Keratinocyte (primary cell): ENCODE results near the gene MAP1S.

ENCODE experiments used
- CTCF ChIP-seq, 3 experiments: IDR thresholded peaks in 1 of 3; conservative IDR thresholded peaks in 1 of 3; optimal IDR thresholded peaks in 1 of 3; 2 replicates in 2 of 3; 3 replicates in 1 of 3; pipeline versions ENCODE3 to v1.5.1; 2011; ENCODE audit warnings: low read length in 3 of 3, mild to moderate bottlenecking in 3 of 3, moderate library complexity in 2 of 3, control low read depth in 1 of 3, inconsistent platforms in 1 of 3; ENCODE audit not compliant: insufficient read depth in 2 of 3; ENCODE audit errors: extremely low read depth in 1 of 3
- EZH2 ChIP-seq: IDR thresholded peaks from one replicate; pipeline ENCODE4 v1.6.1; 2012; ENCODE audit warnings: inconsistent platforms, mild to moderate bottlenecking, low read length, moderate library complexity

DNA sequence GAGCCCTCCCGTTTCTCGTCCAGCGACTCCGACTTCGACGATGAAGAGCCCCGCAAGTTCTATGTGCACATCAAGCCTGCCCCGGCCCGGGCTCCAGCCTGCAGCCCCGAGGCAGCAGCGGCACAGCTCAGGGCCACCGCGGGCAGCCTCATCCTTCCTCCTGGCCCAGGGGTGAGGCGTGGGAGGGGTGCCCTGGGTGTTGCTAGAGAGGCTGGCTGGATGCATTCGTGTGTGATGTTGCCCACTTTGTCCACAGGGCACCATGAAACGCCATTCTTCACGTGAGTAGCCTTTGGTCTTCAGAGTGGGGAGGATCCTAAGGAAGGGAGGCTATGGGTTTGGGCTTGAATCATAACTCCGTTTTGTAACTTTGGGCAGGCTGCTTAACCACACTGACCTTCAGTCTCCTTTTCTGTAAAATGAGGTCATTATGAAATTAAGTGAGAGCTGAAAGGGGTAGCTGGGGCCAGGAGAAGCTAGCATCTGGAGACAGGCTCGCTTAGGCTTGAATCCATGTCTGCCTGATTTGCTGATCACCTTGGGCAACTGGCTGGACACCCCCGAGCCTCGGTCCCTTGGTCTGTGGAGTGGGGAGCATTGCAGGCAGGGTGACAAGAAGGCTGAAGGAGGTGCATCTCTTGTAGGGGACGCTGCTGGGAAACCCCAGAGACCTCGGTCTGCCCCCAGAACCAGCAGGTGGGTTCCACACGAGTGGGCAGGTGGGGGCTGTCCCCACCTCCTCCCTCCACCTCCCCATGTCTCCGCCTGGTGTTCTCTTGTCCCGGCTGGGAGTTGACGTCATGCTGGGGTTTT, 56.9 kb downstream of the MAP1S start:
- TF ChIP-seq CTCF (optimal IDR thresholded peaks at IDR 0.05 in 1 of 3, IDR thresholded peaks at IDR 0.05 in 1 of 3, conservative IDR thresholded peaks at IDR 0.05 in 1 of 3; ENCODE audit: extremely low read depth in 1 of 3, insufficient read depth in 2 of 3, low read length in 3 of 3): no peak
- no peak for TF ChIP-seq EZH2
